ENCODE data around the gene BLTP3B.

The BLTP3B gene

GRCh38 chr12:100145643-100146042 lies 3.0 kb upstream of the BLTP3B start:
- H3K4me3 ChIP-seq (ENCODE audit: low read depth, low read length) = no peak overlapping the region
- no peak for TF ChIP-seq CTCF (IDR thresholded peaks at IDR 0.05; ENCODE audit: low read depth, low read length)

GRCh38 chr12:100141998-100142850 lies 450 bp downstream of the BLTP3B start:
- TF ChIP-seq CTCF (IDR thresholded peaks at IDR 0.05; ENCODE audit: low read depth, low read length) = no peak
- peak overlapping the region; percentile 95 for H3K4me3 ChIP-seq (ENCODE audit: low read depth, low read length)

GRCh38 chr12:100141666-100141997 lies 1.0 kb downstream of the BLTP3B start:
- no peak for TF ChIP-seq CTCF (IDR thresholded peaks at IDR 0.05; ENCODE audit: low read depth, low read length)
- H3K4me3 ChIP-seq (ENCODE audit: low read depth, low read length) = peak overlapping the region; percentile 95

- TF ChIP-seq CTCF (IDR thresholded peaks at IDR 0.05; ENCODE audit: low read depth, low read length) = no peak
- no peak overlapping the region for H3K4me3 ChIP-seq (ENCODE audit: low read depth, low read length)
Observed at GRCh38 chr12:100138803-100139098, 3.9 kb downstream of the BLTP3B start.

GRCh38 chr12:100138048-100138802 lies 4.4 kb downstream of the BLTP3B start:
- TF ChIP-seq CTCF (IDR thresholded peaks at IDR 0.05; ENCODE audit: low read depth, low read length) = no peak
- H3K4me3 ChIP-seq (ENCODE audit: low read depth, low read length) = no peak overlapping the region

GRCh38 chr12:100133200-100133599 lies 9.5 kb downstream of the BLTP3B start:
- TF ChIP-seq CTCF (IDR thresholded peaks at IDR 0.05; ENCODE audit: low read depth, low read length) = no peak
- no peak overlapping the region for H3K4me3 ChIP-seq (ENCODE audit: low read depth, low read length)

GRCh38 chr12:100128512-100128908 lies 14.2 kb downstream of the BLTP3B start:
- TF ChIP-seq CTCF (IDR thresholded peaks at IDR 0.05; ENCODE audit: low read depth, low read length) = no peak
- no peak overlapping the region for H3K4me3 ChIP-seq (ENCODE audit: low read depth, low read length)

All from WI38 (cell line).